22Rv1 (cell line): Measurements from ENCODE around the gene PPIL1.

ENCODE experiments used
- CTCF ChIP-seq: fragments of 450-650 bp; IDR thresholded peaks from 2 replicates; pipeline ENCODE4 v1.5.1; 2017; ENCODE audit warnings: mild to moderate bottlenecking
- ZFX ChIP-seq: fragments of 450-650 bp; IDR thresholded peaks from 2 replicates; pipeline ENCODE4 v1.6.1; 2017; ENCODE audit warnings: antibody characterized with exemption, borderline replicate concordance

GRCh38 chr6:36913082-36913481 lies 38.5 kb upstream of the PPIL1 start:
- TF ChIP-seq CTCF (no peak), ZFX (no peak)
